HCEC 1CT (cell line): Measurements from ENCODE around the gene GRK4.
"Not testable (repeated sequence)": the region's sequence is repeated elsewhere in the genome, so short reads cannot be mapped to it uniquely, and the experiment has no call there.

Experiments
- DNase-seq: peaks from one replicate; pipeline ENCODE4 v3.0.0-alpha.2; 2017

GRK4 gene

GRCh38 chr4:2962614-2963174, 677 bp upstream of the GRK4 start:
- DNase-seq, result peak; percentile 15

- peak; percentile 42 for DNase-seq
These were observed 648 bp downstream of the GRK4 start for GRCh38 chr4:2963966-2964471.

GRCh38 chr4:2964706-2965258, 1.4 kb downstream of the GRK4 start:
- no peak for DNase-seq

GRCh38 chr4:2965262-2965661, 1.9 kb downstream of the GRK4 start:
- no peak for DNase-seq

GRCh38 chr4:2968381-2968780, 5.0 kb downstream of the GRK4 start:
- DNase-seq, result no peak

- no peak for DNase-seq
These were observed 7.9 kb downstream of the GRK4 start for GRCh38 chr4:2971275-2971674.

- no peak for DNase-seq
These were observed 14.1 kb downstream of the GRK4 start for GRCh38 chr4:2977211-2978088.

GRCh38 chr4:2981256-2981819, 18.0 kb downstream of the GRK4 start:
- no peak for DNase-seq

GRCh38 chr4:2982012-2982411, 18.6 kb downstream of the GRK4 start:
- no peak for DNase-seq

- not testable (repeated sequence) for DNase-seq
These were observed 20.3 kb downstream of the GRK4 start for GRCh38 chr4:2983715-2984114.

- DNase-seq, result no peak
These were observed 27.9 kb downstream of the GRK4 start for GRCh38 chr4:2991243-2991642.

GRCh38 chr4:2994917-2995316, 31.5 kb downstream of the GRK4 start:
- DNase-seq, result no peak

- DNase-seq, result no peak
These were observed 32.3 kb downstream of the GRK4 start for GRCh38 chr4:2995546-2996265.

GRCh38 chr4:2996415-2996814, 33.0 kb downstream of the GRK4 start:
- no peak for DNase-seq

GRCh38 chr4:3007724-3008123, 44.4 kb downstream of the GRK4 start:
- DNase-seq, result no peak

- peak; percentile 4 for DNase-seq
These were observed 46.1 kb downstream of the GRK4 start for GRCh38 chr4:3009422-3009821.

- no peak for DNase-seq
These were observed 47.2 kb downstream of the GRK4 start for GRCh38 chr4:3010577-3010976.

- peak; percentile 73 for DNase-seq
These were observed 47.6 kb downstream of the GRK4 start for GRCh38 chr4:3010998-3011397.

GRCh38 chr4:3011456-3012220, 48.3 kb downstream of the GRK4 start:
- DNase-seq, result no peak

GRCh38 chr4:3013323-3013722, 50.0 kb downstream of the GRK4 start:
- DNase-seq, result no peak

GRCh38 chr4:3013839-3014350, 50.5 kb downstream of the GRK4 start:
- DNase-seq, result no peak

GRCh38 chr4:3016961-3017360, 53.6 kb downstream of the GRK4 start:
- no peak for DNase-seq
